HG03280 (cell line): Measurements from ENCODE around the gene SLC4A1AP.
"Not testable (repeated sequence)": the region's sequence is repeated elsewhere in the genome, so short reads cannot be mapped to it uniquely, and the experiment has no call there.

Experiments used
- ATAC-seq: cut with Tn5 transposase; IDR thresholded peaks from one replicate; pipeline ENCODE4 v1.9.1; 2021; ENCODE audit warnings: mild to moderate bottlenecking, moderate library complexity; ENCODE audit not compliant: unreplicated experiment

Gene SLC4A1AP

DNA sequence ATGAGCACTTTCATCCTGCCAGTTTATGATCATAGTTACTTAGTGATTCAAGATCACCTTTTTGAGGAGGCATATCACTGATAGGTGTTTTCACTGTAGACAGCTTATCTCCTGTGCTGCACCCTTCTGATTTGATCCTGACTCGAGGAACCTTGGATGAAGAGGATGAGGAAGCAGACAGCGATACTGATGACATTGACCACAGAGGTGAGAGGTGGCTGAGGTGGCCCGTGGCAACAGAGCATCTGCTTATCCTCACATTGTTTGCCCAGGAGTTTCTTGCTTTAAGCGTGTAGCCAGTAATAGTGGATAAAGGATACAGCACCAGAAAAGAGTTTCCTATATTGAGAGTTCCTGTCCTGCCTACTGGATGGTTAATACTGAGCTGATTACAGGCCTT is 16.0 kb upstream of the SLC4A1AP start:
- no peak for ATAC-seq

DNA sequence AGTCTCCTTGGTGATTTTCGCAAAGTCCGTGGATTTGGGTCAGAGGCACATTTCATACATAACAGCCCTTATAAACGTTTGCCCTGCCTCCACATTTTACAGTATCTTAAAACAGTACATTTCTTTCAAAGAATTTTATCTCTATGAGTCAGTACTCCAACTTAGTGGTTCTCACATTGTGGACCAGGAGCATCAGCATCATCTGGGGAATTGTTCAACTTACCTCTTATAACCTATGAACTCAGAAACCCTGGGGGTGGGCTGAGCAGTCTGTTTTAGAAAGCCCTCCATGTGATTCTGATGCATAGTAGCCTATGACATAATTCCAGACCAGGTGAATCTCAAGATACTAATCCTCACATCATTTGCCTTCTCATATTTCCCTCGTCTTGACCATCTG is 12.6 kb upstream of the SLC4A1AP start:
- ATAC-seq: no peak

DNA sequence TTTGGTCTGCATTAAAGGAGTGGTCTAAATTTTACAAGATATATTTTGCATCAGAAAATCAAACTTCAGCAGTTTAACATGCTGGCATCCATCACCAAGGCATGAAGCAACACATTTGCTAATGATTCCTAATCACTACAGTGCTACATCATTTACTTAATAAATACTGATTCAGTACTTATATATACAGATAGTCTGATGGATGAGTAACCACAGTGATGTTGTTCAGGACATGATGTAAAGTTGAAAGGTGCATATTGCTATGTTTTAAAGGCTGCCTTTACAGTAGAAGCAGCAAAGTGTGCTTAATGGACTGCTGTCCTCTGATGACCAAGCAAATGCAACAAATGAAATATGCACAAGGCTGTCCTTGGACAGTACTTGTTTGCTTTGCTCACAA is 11.3 kb upstream of the SLC4A1AP start:
- ATAC-seq: no peak

DNA sequence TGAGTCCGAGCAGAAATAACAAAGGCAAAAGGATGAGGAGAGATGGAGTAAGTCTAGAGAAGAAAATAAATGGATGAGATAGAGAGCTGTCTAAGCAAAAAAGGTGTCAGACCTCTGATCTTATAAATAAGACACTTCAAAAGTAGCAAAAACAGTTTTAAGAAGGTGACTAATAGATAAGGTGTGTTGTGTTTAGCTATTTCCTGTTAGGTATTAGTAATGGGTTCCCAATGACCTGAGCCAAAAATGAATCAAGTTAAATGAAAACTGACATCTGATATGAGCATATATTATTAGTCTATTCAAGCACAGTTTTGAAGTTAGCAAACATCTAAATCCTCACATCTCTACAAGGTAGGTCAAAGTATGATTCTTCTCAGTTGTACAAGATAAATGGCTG is 10.9 kb upstream of the SLC4A1AP start:
- no peak for ATAC-seq

DNA sequence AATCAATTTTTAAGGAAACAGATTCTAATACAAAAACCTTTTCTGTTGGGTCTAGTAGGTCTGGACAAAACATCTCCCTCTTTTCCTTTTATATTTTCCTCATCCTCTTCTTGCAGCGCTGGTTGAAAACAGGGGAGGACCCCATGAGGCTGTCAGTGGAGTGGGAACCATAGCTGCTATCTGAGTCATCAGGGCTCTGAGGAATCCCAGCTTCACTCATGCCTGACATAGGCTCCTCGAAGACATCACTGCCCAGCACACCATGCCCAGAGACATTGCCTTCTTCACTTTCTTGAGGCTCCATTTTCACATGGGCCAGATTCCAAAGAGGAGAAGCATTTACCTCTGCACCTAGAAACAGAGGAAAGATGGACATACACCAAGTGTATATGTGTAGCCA is 10.3 kb upstream of the SLC4A1AP start:
- ATAC-seq: no peak

DNA sequence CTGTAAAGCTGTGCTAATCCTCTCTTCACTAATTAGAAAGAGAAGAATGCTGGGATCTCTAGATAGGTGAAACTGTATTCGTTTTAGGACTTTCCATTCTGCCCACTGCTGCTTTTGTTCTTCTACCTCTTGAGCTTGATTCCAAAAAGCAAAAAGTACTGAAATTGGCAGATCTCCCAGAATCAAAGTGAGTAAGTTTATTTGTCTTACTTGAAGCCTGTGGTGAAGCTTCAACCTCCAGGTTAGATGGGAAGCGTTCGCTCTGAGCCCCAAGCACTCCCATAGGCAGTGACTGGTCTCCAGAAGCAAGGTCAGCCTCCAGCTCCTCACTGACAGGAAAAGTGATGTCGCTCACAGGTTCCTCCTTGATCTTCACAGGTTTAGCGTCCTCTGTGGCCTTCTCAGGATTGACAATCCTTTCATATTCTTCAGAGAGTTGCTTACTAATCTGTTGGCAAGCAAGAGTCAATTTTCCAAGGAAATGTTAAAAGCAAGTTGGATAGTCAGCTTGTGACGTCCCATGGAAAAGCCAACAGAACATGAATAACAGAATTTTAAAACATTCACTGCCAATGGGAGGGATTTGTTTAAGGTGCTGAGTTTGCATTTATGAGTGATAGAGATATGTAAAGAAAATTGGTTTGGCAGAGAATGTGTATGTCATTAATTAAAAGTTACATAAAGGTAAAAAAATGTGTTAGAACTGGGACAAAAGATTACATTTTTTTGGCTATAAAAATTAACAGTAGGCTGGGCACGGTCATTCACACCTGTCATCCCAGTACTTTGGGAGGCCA is 8.3 kb upstream of the SLC4A1AP start:
- ATAC-seq: no peak

DNA sequence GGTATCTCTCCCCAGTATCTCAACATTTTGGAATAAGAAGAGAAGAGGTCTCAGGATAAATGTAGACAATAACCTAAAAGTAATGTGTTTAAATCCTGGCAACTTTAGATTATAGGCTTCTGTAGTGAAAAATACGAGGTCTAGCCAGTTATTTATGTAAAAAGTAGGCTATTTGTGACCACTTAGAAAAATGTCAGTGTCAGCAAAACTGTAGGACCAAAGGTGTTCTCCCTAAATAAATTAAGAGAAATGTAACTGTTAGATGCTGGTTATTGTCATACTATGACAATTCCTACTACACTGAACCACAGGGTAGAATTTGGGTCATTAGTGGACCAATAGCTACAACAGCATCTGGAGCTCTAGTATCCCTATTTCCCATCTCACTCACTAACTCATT is 2.3 kb upstream of the SLC4A1AP start:
- no peak for ATAC-seq

DNA sequence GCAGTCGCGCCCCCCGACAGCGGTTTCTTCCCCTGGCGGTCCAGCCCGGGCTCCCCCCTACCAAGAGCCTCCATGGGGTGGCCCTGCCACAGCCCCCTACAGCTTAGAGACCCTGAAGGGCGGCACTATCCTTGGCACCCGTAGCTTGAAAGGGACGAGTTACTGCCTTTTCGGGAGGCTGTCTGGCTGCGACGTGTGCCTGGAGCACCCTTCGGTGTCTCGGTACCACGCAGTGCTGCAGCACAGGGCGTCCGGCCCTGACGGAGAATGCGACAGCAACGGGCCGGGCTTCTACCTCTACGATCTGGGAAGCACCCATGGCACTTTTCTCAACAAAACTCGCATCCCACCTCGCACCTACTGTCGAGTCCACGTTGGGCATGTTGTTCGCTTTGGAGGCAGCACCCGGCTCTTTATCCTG is 475 bp downstream of the SLC4A1AP start:
- ATAC-seq: peak; percentile 13

DNA sequence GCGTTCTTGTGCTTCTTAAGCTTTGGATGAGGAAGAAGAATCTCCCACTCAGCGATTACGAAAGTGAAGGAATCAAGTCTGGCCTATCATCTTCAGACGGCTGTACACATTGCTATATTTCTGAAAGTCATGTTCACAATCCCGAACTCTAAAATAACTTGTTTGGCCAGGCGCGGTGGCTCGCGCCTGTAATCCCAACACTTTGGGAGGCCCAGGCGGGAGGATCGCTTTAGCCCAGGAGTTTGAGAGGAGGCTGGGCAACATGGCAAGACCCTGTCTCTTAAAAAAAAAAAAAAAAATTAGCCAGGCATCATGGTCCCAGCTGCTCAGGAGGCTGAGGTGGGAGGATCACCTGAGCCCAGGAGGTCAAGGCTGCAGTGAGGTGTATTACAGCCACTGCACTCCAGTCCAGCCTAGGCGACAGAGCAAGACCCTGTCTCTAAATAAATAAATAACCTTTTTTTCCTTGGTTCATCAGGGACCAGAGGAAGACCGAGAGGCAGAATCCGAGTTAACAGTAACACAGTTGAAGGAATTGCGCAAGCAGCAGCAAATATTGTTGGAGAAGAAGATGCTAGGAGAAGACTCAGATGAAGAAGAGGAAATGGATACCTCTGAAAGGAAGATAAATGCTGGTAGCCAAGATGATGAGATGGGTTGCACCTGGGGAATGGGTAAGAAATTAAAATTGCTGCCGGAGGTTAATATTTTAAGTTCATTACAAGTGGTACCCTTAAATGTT is 1.1 kb downstream of the SLC4A1AP start:
- ATAC-seq: no peak

DNA sequence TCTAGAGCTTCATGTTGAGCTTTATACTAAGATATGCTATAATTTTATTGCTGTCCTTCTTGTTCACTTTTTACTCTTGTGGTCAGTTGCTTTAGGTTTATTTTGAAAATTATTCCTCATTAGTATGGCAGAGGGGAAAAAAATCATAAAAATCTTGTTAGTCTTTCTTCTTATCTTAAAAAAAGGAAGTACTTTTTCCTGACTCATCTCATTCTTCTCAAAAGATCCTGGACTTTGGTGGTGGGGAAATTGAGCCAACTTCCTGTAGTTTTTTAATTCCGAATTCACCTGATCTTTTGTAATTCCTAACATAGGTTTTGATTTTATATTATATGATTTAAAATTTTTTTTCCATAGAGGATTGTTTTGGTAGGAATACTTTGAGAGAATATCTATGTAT is 3.8 kb downstream of the SLC4A1AP start:
- ATAC-seq: no peak

DNA sequence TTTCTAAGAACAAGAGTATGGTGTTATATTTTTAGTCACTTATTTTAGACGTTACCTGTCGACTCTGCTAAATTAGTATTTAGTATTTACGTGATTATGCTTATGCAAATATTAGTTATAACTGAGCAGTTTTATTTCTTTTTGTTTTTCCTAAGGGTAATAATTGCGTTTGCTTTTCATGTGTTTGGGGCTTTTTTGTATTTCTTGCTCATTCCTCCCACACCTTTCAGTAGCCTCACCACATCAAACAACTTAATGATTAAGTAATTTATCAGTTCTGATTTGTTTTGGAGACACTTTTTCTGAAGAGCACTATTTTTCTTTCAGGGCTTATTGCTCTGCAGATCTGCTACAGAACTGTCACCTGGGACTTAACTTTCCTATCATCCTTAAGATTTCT is 7.5 kb downstream of the SLC4A1AP start:
- no peak for ATAC-seq

DNA sequence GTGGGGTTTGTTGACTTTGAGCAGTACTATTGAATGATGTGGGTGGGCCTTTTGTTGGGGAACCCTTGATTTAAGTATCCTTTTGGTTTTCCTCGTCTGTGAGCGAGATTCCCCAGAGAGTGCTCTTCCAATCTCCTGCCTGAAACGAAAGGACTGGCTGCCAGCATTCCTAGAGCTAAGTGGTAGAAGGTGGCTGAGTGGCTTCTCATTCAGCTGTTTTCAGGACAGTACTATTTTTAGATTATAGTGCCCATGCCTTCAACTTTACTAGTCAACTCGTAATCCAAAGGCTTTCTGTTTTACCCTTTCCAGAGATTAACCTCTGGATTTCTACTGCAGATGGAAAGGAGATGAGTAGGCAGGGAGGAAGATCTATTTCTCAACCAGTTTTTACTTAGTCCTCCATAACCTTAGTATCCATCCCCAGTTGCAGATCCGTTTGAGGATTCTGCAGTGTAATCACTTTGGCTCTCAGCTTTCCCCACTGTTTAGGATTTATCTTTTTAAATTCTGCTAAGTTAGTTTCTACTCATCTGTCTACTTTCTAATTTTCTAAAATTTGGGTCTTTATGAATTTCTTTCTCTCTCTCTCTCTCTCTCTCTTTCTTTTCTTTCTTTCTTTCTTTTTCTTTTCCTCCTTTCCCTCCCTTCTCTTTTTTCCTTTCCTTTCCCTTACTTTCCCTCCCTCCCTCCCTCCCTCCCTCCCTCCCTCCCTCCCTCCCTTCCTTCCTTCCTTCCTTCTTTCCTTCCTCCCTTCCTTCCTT is 9.2 kb downstream of the SLC4A1AP start:
- no peak for ATAC-seq

DNA sequence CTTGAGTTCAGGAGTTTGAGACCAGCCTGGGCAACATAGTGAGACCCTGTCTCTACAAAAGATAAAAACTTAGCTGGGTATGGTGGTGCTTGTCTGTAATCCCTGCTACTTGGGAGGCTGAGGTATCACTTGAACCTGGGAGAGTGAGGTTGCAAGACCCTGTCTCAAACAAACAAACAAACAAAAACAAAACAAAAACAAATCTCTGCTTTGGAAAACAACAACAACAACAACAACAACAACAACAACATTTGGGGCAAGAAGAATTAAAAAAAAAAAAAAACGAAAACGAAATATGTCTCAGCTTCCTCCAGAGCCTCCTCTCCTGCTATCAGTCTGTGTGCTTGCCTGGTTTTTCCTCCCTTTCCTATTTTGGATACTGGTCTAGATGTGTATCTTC is 16.9 kb downstream of the SLC4A1AP start:
- no peak for ATAC-seq

DNA sequence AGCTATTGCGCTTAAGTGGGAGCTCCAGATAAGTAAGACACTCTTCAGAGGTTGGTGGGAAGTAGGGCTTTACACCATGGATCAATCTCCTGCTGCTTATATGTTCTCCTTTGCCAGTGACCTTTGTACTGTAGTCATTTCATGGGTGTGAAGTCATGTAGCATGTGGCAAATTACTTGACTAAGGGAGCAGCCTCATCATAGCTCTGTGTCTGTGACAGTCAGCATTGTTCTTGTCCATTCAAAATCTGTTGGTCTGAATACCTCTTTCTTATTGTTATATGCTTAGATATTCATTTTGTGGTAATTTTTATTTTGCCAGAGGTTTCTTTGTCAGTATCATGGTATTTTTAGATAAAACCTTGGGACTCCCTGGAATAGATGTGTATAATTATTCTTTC is 18.2 kb downstream of the SLC4A1AP start:
- no peak for ATAC-seq

DNA sequence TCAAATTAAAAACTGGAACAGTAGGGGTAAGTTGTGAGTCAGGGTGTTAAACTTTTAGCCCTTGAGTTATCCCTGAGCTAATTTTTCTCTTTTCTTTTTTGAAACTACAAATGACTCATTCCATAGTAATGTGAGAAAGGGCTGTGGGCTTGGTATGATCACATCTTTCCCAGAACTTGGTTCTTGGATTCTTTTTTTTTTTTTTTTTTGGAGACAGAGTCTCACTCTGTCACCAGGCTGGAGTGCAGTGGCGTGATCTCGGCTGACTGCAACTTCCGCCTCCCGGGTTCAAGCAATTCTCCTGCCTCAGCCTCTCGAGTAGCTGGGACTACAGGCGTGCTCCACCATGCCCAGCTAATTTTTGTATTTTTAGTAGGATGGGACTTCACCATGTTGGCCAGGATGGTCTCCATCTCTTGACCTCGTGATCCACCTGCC is 18.7 kb downstream of the SLC4A1AP start:
- not testable (repeated sequence) for ATAC-seq

DNA sequence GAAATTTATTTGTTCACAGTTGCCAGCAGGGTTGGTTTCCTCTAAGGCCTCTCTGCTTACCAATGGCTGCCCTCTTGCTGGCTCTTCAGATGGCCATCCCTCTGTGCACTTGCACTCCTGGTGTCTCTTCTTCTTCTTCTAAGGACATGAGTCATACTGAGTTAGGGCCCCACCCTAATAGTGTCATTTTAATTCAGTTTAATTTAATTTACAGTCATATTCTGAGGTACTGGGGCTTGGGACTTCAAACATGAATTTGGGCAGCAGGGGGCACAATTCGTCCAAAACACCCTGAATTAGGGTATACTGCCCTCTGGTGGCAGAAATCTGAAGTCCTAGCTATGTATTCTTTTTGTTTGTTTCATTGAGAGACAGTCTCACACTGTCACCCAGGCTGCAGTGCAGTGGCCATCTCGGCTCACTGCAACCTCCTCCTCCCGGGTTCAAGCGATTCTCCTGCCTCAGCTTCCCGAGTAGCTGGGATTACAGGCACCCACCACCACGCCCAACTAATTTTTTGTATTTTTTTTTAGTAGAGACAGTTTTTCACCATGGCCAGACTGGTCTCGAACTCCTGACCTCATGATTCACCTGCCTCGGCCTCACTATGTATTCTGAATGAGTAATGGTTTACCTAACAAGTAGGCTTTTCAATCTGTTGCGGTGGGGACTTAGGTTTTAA is 19.8 kb downstream of the SLC4A1AP start:
- ATAC-seq: peak; percentile 87

DNA sequence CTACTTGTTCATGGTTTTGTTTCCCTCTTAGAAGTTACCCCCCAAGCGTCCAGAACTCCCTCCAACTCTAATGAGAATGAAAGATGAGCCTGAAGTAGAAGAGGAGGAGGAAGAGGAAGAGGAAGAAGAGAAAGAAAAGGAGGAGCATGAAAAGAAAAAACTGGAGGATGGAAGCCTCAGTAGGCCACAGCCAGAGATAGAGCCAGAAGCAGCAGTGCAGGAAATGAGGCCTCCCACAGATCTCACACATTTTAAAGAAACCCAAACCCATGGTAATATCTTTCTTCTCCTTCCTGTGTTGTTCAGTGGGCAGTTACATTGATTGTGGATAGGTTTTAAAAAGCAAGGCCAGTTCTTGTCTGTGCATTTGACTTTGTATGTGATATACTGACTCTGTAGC is 21.3 kb downstream of the SLC4A1AP start:
- not testable (repeated sequence) for ATAC-seq

DNA sequence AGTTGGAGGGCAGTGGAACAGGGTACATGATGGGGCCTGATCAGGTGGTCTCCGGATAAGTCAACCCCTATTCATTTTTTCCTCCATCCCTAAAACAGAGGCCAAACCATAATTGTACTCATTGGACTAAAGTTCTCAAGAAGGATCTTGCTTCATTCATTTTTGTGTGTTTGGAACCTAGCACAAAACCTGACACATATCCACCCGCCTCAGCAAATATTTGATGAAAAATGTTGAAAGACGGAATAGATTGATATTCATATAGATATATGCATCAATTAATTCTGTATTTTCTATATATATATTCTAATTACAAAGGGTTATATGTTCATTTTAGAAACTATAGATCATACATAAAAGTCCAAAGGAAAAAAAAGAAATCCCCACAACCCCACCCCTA is 21.9 kb downstream of the SLC4A1AP start:
- ATAC-seq: no peak

DNA sequence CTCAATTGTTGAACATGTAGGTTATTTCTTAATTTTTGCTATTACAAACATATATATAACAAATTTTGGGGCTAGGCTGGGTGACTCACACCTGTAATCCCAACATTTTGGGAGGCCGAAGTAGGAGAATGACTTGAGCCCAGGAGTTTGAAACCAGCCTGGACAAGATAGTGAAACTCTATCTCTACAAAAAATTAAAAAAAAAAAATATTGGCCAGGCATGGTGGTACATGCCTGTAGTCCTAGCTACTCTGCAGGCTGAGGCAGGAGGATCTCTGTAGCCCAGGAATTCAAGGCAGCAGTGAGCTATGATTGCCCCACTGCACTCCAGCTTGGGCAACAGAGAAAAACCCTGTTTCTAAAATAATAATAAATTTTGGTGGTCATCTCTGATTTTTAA is 23.5 kb downstream of the SLC4A1AP start:
- no peak for ATAC-seq

DNA sequence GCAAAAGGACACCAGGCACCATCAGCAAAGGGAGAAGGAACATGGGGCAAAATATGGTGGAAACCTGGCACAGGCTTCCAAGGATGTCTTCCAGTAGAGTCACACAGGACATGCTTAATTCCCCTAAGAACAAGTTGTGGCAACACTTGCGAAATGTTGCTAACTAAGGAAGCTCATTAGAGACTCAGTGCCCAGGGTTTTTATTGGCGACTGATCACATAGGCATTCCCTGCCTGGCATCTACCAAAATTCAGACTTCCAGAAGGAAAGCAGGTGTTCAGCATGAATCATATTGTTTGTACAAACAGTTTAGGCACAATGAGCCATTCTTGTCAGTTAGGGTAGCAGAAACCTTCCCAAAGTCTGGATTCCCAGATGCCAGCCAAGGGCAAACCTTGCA is 25.7 kb downstream of the SLC4A1AP start:
- no peak for ATAC-seq

DNA sequence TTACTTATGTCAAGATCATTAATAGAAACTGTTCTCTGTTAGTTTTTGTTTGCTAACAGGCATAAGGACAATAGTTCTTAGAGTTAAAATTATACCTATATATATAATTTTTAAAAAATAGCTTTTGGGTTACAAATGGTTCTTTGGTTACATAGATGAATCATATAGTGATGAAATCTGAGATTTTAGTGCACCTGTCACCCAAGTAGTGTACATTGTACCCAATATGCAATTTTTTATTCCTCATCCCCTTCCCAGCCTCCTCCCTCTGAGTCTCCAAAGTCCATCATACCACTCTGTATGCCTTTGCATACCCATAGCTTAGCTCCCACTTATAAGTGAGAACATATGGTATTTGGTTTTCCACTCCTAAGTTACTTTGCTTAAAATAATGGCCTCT is 26.4 kb downstream of the SLC4A1AP start:
- no peak for ATAC-seq
